ENCODE measurements around the gene PDE4B. TPM values are rescaled to one million over a fixed set of nuclear protein-coding genes. Genes with fewer than 3 reads are reported as not detected.

PDE4B gene
- total and polyA plus RNA-seq, 9 donors = 1.7 to 8.2 (median 5.1) TPM

DNA sequence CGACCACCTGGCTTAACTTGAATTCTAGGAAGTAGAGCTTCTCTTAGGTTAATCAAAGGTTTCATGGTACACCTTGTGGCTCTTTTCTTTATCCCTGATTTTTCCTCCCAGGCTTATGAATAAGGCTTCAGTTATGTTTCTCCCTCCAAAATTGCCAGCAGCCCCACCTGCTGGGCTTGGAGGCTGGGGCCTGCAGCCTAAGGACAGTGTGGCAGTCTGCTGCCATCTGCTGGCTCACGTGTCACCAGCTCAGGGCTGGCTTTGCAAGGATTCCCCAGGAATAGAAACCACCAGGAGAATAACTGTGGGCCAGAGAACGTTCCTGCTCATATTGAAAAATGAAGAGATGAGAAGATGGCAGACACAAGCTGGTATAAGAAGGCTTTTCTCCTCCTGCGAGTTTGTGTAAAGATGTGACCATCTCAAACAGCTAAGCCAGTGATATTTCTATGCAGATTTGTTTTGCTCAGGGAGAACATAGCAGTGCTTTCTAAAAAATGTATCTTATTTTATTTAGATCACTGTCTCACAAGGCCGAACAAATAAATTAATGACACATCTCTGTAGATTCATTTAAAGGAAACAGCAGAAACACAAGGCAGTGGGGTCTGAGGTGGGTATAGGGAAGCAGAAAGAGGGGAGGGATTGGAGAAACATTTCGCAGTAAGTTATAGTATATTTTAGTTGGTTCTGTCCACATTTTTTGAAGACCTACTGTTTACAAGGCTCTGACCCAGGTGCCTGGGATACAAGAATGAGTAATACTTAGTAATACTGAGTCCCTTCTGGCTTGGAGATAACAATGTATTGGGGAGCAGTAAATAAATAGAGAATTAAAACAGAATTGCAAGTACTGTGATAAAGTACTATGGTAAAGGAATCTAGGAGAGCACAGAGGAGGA, 450.2 kb downstream of the PDE4B start:
- Histone ChIP-seq H3K36me3 (no peaks in the 10 kb centered on the region), H3K9me3 (no peaks in the 10 kb centered on the region), H3K27ac (no peak overlapping the region), H3K4me3 (no peak overlapping the region), H3K27me3 (no peaks in the 10 kb centered on the region), H3K4me1 (ENCODE audit: insufficient read depth) (no peaks in the 10 kb centered on the region)
- peak; percentile 54 to 86 (median 76) for DNase-seq
- peak; percentile 80 to 89 (median 88) for TF ChIP-seq CTCF (IDR thresholded peaks at IDR 0.05)
- no peak for TF ChIP-seq POLR2A (IDR thresholded peaks at IDR 0.05)
- TF ChIP-seq EP300 (IDR thresholded peaks at IDR 0.05) = no peak
- 40 to 44% (median 42%) methylated on average over 6 of the region's 6 CpGs for WGBS, 3 donors
- intact Hi-C loops (cut with DNase I) = loop anchor here in 2 of 4 donors (5.0 to 10.0 kb wide), 2 partner anchors 278 to 281 kb away; no protein-coding TSS in a partner anchor

DNA sequence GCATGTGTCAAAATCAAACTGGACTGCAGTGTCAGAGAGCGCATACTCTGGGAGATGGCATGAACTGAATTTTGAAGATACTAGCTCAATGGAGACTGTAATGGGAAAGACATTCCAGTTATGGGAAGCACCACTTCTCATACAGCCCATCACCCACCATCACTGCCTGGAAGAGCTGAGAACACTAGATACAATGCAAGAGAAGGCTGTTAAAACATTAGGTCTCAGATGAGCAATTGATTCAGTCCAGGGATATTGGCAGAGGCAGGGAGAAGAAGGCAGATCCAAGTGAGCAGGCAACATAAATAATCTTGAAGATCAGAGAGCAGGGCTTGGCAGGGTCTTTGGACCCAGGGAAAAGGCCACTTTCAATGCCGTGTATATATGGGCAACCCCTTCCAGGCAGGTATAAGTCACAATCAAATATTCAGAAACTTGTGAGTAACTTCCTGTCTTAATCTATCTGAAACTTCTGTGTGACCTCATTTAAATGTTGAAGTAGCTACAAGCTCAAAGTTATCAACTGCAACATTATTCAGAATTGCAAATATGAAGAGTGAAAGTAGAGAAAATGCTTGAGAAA, 450.9 kb downstream of the PDE4B start:
- intact Hi-C loops (cut with DNase I) = loop anchor here in 2 of 4 donors (5.0 to 10.0 kb wide), 2 partner anchors 279 to 281 kb away; no protein-coding TSS in a partner anchor

GRCh38 chr1:66244429-66244828, 451.7 kb downstream of the PDE4B start:
- WGBS, 3 donors = 60 to 75% (median 69%) methylated on average over 3 of the region's 3 CpGs
- intact Hi-C loops (cut with DNase I) = loop anchor here in 2 of 4 donors (5.0 to 10.0 kb wide), 2 partner anchors 280 to 282 kb away; no protein-coding TSS in a partner anchor

More for the DNA sequence above, 450.9 kb downstream of the PDE4B start:
- Histone ChIP-seq H3K4me3 (no peak overlapping the region), H3K4me1 (ENCODE audit: insufficient read depth) (no peaks in the 10 kb centered on the region), H3K36me3 (no peaks in the 10 kb centered on the region), H3K27ac (no peak overlapping the region), H3K9me3 (no peaks in the 10 kb centered on the region), H3K27me3 (no peaks in the 10 kb centered on the region)
- 70 to 77% (median 73%) methylated on average over 2 of the region's 2 CpGs for WGBS, 3 donors
- no peak for TF ChIP-seq EP300 (IDR thresholded peaks at IDR 0.05)
- no peak for TF ChIP-seq CTCF (IDR thresholded peaks at IDR 0.05)
- TF ChIP-seq POLR2A (IDR thresholded peaks at IDR 0.05) = no peak
- no peak for DNase-seq

More at GRCh38 chr1:66244429-66244828, 451.7 kb downstream of the PDE4B start:
- H3K9me3 ChIP-seq = no peaks in the 10 kb centered on the region
- H3K36me3 ChIP-seq = no peaks in the 10 kb centered on the region
- DNase-seq = no peak
- H3K4me3 ChIP-seq = no peak overlapping the region
- H3K27me3 ChIP-seq = no peaks in the 10 kb centered on the region
- H3K4me1 ChIP-seq (ENCODE audit: insufficient read depth) = no peaks in the 10 kb centered on the region
- H3K27ac ChIP-seq = no peak overlapping the region
- no peak for TF ChIP-seq POLR2A (IDR thresholded peaks at IDR 0.05)
- TF ChIP-seq CTCF (IDR thresholded peaks at IDR 0.05) = no peak
- TF ChIP-seq EP300 (IDR thresholded peaks at IDR 0.05) = no peak
